ENCODE data around the gene TRIM7.

Gene TRIM7

DNA sequence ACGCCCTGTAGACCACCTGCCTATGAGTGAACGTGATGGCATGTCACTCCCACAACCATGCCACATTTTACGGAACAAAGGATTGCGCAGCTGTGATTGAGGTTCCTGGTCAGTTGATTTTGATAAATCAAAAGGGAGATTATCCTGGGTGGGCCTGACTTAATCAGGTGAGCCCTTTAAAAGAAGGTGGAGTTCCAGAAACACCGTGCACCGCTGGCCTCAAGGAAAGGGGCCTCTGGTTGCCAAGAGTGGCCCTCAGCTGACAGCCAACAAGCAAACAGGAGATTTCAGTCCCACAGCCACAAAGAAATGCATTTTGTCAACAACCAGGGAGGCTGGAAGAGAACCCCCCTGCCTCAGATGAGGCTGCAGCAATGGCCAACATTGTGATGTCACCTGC is 19.0 kb downstream of the TRIM7 start:
- H3K4me1 ChIP-seq (ENCODE audit: control insufficient read depth, insufficient read depth, low read depth, low read length), result peaks cover 12% of the 10 kb centered on the region
- no peaks in the 10 kb centered on the region for H3K79me1 ChIP-seq (replicated peaks; ENCODE audit: low read length, poor library complexity, severe bottlenecking)
- no peak overlapping the region for H3K23ac ChIP-seq (ENCODE audit: low read length in 2 of 2)
- no peak overlapping the region for H2BK15ac ChIP-seq (ENCODE audit: low read depth, poor library complexity, severe bottlenecking)
- H3K27ac ChIP-seq (ENCODE audit: low read length, poor library complexity, severe bottlenecking), result no peak overlapping the region
- no peak overlapping the region for H4K91ac ChIP-seq (ENCODE audit: low read length)
- DNase-seq, result no peak
- H3K36me3 ChIP-seq (ENCODE audit: control insufficient read depth in 1 of 2, insufficient read depth in 2 of 2, low read depth in 1 of 2, low read length in 2 of 2), result no peaks in the 10 kb centered on the region
- H2AFZ ChIP-seq (ENCODE audit: low read depth, low read length), result no peak overlapping the region
- no peak overlapping the region for H4K8ac ChIP-seq (ENCODE audit: low read length)
- no peak overlapping the region for H2AK5ac ChIP-seq (ENCODE audit: low read length, severe bottlenecking)
- H3K4me2 ChIP-seq (ENCODE audit: low read length, poor library complexity, severe bottlenecking), result no peak overlapping the region
- no peak overlapping the region for H2BK120ac ChIP-seq (ENCODE audit: low read depth, low read length)
- H3K4ac ChIP-seq (ENCODE audit: low read depth in 1 of 2, low read length in 2 of 2), result no peak overlapping the region
- H2BK12ac ChIP-seq (ENCODE audit: low read length in 2 of 2), result no peak overlapping the region
- no peak overlapping the region for H2BK5ac ChIP-seq (ENCODE audit: low read depth, low read length, poor library complexity, severe bottlenecking)
- no peak overlapping the region for H3K4me3 ChIP-seq (ENCODE audit: insufficient read depth in 1 of 2, low read depth in 1 of 2, low read length in 2 of 2)
- H3K18ac ChIP-seq (ENCODE audit: low read depth in 1 of 2, low read length in 2 of 2), result no peak overlapping the region
- H3K27me3 ChIP-seq (ENCODE audit: control insufficient read depth in 1 of 2, insufficient read depth in 1 of 2, low read length in 2 of 2), result no peaks in the 10 kb centered on the region
- no peak overlapping the region for H3K9ac ChIP-seq (ENCODE audit: low read length)
- H3K14ac ChIP-seq (ENCODE audit: low read length in 2 of 2), result no peak overlapping the region
- 90% methylated on average over 6 of the region's 6 CpGs for WGBS
- H3K9me3 ChIP-seq (ENCODE audit: control insufficient read depth, low read length), result no peaks in the 10 kb centered on the region

DNA sequence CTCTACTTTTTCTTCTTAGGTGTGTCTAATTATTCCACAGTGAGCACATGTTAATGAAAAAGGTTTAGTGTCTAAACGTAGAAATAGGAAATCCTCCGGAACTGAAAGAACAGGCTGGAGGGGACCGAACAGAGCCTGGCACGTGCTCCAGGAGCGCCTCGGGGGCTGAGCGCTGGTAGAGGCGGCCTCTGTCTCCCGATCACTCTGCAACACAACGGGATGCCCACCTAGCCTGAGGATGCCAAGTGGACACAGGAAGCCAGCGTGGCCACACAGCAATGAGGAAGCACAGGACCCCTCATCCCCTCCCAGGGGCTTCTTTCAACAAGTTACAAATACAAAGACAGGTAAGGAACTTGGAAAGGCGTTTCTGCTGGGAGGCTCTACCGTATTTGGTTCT is 19.4 kb downstream of the TRIM7 start:
- H3K4me3 ChIP-seq (ENCODE audit: insufficient read depth in 1 of 2, low read depth in 1 of 2, low read length in 2 of 2), result no peak overlapping the region
- no peak overlapping the region for H3K23ac ChIP-seq (ENCODE audit: low read length in 2 of 2)
- no peak overlapping the region for H3K4ac ChIP-seq (ENCODE audit: low read depth in 1 of 2, low read length in 2 of 2)
- H3K9me3 ChIP-seq (ENCODE audit: control insufficient read depth, low read length), result no peaks in the 10 kb centered on the region
- H3K79me1 ChIP-seq (replicated peaks; ENCODE audit: low read length, poor library complexity, severe bottlenecking), result no peaks in the 10 kb centered on the region
- H3K18ac ChIP-seq (ENCODE audit: low read depth in 1 of 2, low read length in 2 of 2), result no peak overlapping the region
- no peak overlapping the region for H2BK12ac ChIP-seq (ENCODE audit: low read length in 2 of 2)
- no peaks in the 10 kb centered on the region for H3K36me3 ChIP-seq (ENCODE audit: control insufficient read depth in 1 of 2, insufficient read depth in 2 of 2, low read depth in 1 of 2, low read length in 2 of 2)
- peaks cover 9% of the 10 kb centered on the region for H3K4me1 ChIP-seq (ENCODE audit: control insufficient read depth, insufficient read depth, low read depth, low read length)
- H3K9ac ChIP-seq (ENCODE audit: low read length), result no peak overlapping the region
- H2AFZ ChIP-seq (ENCODE audit: low read depth, low read length), result no peak overlapping the region
- no peak overlapping the region for H3K4me2 ChIP-seq (ENCODE audit: low read length, poor library complexity, severe bottlenecking)
- H2AK5ac ChIP-seq (ENCODE audit: low read length, severe bottlenecking), result no peak overlapping the region
- H4K8ac ChIP-seq (ENCODE audit: low read length), result no peak overlapping the region
- DNase-seq, result no peak
- no peak overlapping the region for H4K91ac ChIP-seq (ENCODE audit: low read length)
- 96% methylated on average over 13 of the region's 13 CpGs for WGBS
- no peak overlapping the region for H2BK120ac ChIP-seq (ENCODE audit: low read depth, low read length)
- no peak overlapping the region for H2BK15ac ChIP-seq (ENCODE audit: low read depth, poor library complexity, severe bottlenecking)
- no peak overlapping the region for H2BK5ac ChIP-seq (ENCODE audit: low read depth, low read length, poor library complexity, severe bottlenecking)
- H3K27ac ChIP-seq (ENCODE audit: low read length, poor library complexity, severe bottlenecking), result no peak overlapping the region
- H3K27me3 ChIP-seq (ENCODE audit: control insufficient read depth in 1 of 2, insufficient read depth in 1 of 2, low read length in 2 of 2), result peaks cover 0 to 2% of the 10 kb centered on the region in 2 experiments
- no peak overlapping the region for H3K14ac ChIP-seq (ENCODE audit: low read length in 2 of 2)

DNA sequence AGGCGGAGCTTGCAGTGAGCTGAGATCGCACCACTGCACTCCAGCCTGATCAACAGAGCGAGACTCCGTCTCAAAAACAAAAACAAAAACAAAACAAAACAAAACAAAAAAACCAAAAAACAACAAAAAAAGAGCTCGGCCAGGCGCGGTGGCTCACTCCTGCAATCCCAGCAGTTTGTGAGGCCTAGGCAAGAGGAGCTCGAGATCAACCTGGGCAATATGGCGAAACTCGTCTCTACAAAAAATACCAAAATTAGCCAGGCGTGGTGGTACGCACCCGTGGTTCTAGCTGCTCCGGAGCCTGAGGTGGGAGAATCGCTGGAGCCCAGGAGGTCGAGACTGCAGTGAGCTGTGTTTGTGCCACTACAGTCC is 20.2 kb downstream of the TRIM7 start:
- Histone ChIP-seq H4K8ac (ENCODE audit: low read length) (peak overlapping the region; percentile 69), H3K79me1 (replicated peaks; ENCODE audit: low read length, poor library complexity, severe bottlenecking) (no peaks in the 10 kb centered on the region), H3K9me3 (ENCODE audit: control insufficient read depth, low read length) (no peaks in the 10 kb centered on the region)

DNA sequence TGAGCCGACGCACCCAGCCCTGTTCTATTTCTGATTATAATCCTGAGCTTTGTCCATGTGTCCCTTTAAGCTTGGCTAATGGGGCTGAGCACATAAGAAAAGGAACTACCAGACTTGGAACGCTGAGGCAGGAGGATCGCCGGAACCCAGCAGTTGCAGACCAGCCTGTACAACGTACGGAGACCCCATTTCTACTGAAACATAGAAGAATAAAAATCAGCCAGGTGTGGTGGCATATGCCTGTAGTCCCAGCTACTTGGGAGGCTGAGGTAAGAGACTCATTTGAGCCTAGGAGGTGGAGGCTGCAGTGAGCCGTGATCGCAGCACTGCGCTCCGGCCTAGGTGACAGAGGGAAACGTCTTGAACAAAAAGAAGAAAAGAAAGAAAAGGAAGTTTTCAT is 22.3 kb downstream of the TRIM7 start:
- H2AFZ ChIP-seq (ENCODE audit: low read depth, low read length), result no peak overlapping the region
- no peak overlapping the region for H3K27ac ChIP-seq (ENCODE audit: low read length, poor library complexity, severe bottlenecking)
- H2BK15ac ChIP-seq (ENCODE audit: low read depth, poor library complexity, severe bottlenecking), result no peak overlapping the region
- no peak overlapping the region for H3K4me2 ChIP-seq (ENCODE audit: low read length, poor library complexity, severe bottlenecking)
- no peak overlapping the region for H3K4me3 ChIP-seq (ENCODE audit: insufficient read depth in 1 of 2, low read depth in 1 of 2, low read length in 2 of 2)
- H4K91ac ChIP-seq (ENCODE audit: low read length), result no peak overlapping the region
- no peak overlapping the region for H2BK120ac ChIP-seq (ENCODE audit: low read depth, low read length)
- H3K4me1 ChIP-seq (ENCODE audit: control insufficient read depth, insufficient read depth, low read depth, low read length), result no peaks in the 10 kb centered on the region
- no peak overlapping the region for H2BK12ac ChIP-seq (ENCODE audit: low read length in 2 of 2)
- no peaks in the 10 kb centered on the region for H3K9me3 ChIP-seq (ENCODE audit: control insufficient read depth, low read length)
- no peak overlapping the region for H2BK5ac ChIP-seq (ENCODE audit: low read depth, low read length, poor library complexity, severe bottlenecking)
- no peak overlapping the region for H2AK5ac ChIP-seq (ENCODE audit: low read length, severe bottlenecking)
- WGBS, result 97% methylated on average over 8 of the region's 12 CpGs
- no peaks in the 10 kb centered on the region for H3K79me1 ChIP-seq (replicated peaks; ENCODE audit: low read length, poor library complexity, severe bottlenecking)
- peaks cover 3 to 7% of the 10 kb centered on the region in 2 experiments for H3K27me3 ChIP-seq (ENCODE audit: control insufficient read depth in 1 of 2, insufficient read depth in 1 of 2, low read length in 2 of 2)
- H3K18ac ChIP-seq (ENCODE audit: low read depth in 1 of 2, low read length in 2 of 2), result no peak overlapping the region
- H3K9ac ChIP-seq (ENCODE audit: low read length), result no peak overlapping the region
- no peak overlapping the region for H3K23ac ChIP-seq (ENCODE audit: low read length in 2 of 2)
- no peak overlapping the region for H4K8ac ChIP-seq (ENCODE audit: low read length)
- DNase-seq, result no peak
- H3K14ac ChIP-seq (ENCODE audit: low read length in 2 of 2), result no peak overlapping the region
- H3K4ac ChIP-seq (ENCODE audit: low read depth in 1 of 2, low read length in 2 of 2), result no peak overlapping the region
- no peaks in the 10 kb centered on the region for H3K36me3 ChIP-seq (ENCODE audit: control insufficient read depth in 1 of 2, insufficient read depth in 2 of 2, low read depth in 1 of 2, low read length in 2 of 2)

More for the DNA sequence above, 20.2 kb downstream of the TRIM7 start:
- Histone ChIP-seq H2AFZ (ENCODE audit: low read depth, low read length) (no peak overlapping the region), H3K4me1 (ENCODE audit: control insufficient read depth, insufficient read depth, low read depth, low read length) (peaks cover 1% of the 10 kb centered on the region), H2BK15ac (ENCODE audit: low read depth, poor library complexity, severe bottlenecking) (no peak overlapping the region), H4K91ac (ENCODE audit: low read length) (no peak overlapping the region), H2BK5ac (ENCODE audit: low read depth, low read length, poor library complexity, severe bottlenecking) (no peak overlapping the region), H3K4me3 (ENCODE audit: insufficient read depth in 1 of 2, low read depth in 1 of 2, low read length in 2 of 2) (peak overlapping the region in 1 of 2 experiments; percentile 80), H3K9ac (ENCODE audit: low read length) (peak overlapping the region; percentile 95), H3K23ac (ENCODE audit: low read length in 2 of 2) (no peak overlapping the region), H3K27ac (ENCODE audit: low read length, poor library complexity, severe bottlenecking) (no peak overlapping the region), H3K27me3 (ENCODE audit: control insufficient read depth in 1 of 2, insufficient read depth in 1 of 2, low read length in 2 of 2) (peaks cover 3 to 7% of the 10 kb centered on the region in 2 experiments), H2BK120ac (ENCODE audit: low read depth, low read length) (no peak overlapping the region), H3K4ac (ENCODE audit: low read depth in 1 of 2, low read length in 2 of 2) (peak overlapping the region in 1 of 2 experiments; percentile 51), H2AK5ac (ENCODE audit: low read length, severe bottlenecking) (no peak overlapping the region), H3K4me2 (ENCODE audit: low read length, poor library complexity, severe bottlenecking) (no peak overlapping the region), H3K14ac (ENCODE audit: low read length in 2 of 2) (no peak overlapping the region), H3K18ac (ENCODE audit: low read depth in 1 of 2, low read length in 2 of 2) (no peak overlapping the region), H2BK12ac (ENCODE audit: low read length in 2 of 2) (no peak overlapping the region), H3K36me3 (ENCODE audit: control insufficient read depth in 1 of 2, insufficient read depth in 2 of 2, low read depth in 1 of 2, low read length in 2 of 2) (no peaks in the 10 kb centered on the region)
- 91% methylated on average over 16 of the region's 16 CpGs for WGBS
- DNase-seq, result no peak
